Stimulated activated memory B cell treated with anti-CD40 and anti-IgM and Interleukin-4, amounts not matched to agents 10 μg/mL and 1 μg/mL and 100 μg/mL, for 72 hours (primary cell): Measurements from ENCODE around the gene TPP2.

Experiments
- ATAC-seq: fragments of 150-1000 bp; cut with Tn5 transposase; 2 replicates; pipeline ENCODE4 v1.10.0; 2021
- H3K27ac Mint-ChIP-seq: one replicate; pipeline ENCODE4 v1.8.0; 2022; ENCODE audit warnings: mild to moderate bottlenecking, mixed read lengths
- H3K27me3 Mint-ChIP-seq: one replicate; pipeline ENCODE4 v1.8.0; 2022; ENCODE audit warnings: mixed read lengths
- H3K36me3 Mint-ChIP-seq: one replicate; pipeline ENCODE4 v1.8.0; 2022; ENCODE audit warnings: mixed read lengths
- H3K4me1 Mint-ChIP-seq: one replicate; pipeline ENCODE4 v1.8.0; 2022; ENCODE audit warnings: mixed read lengths
- H3K4me3 Mint-ChIP-seq: one replicate; pipeline ENCODE4 v1.8.0; 2022; ENCODE audit warnings: mild to moderate bottlenecking, moderate library complexity, mixed read lengths
- H3K9me3 Mint-ChIP-seq: one replicate; pipeline ENCODE4 v1.8.0; 2022; ENCODE audit warnings: mixed read lengths

The TPP2 gene

GRCh38 chr13:102582256-102582655 lies 14.5 kb upstream of the TPP2 start:
- no peaks in the 10 kb centered on the region for H3K36me3 Mint-ChIP-seq
- no peak overlapping the region for H3K4me3 Mint-ChIP-seq
- no peak overlapping the region for H3K27ac Mint-ChIP-seq
- peaks cover 8% of the 10 kb centered on the region for H3K27me3 Mint-ChIP-seq
- peaks cover 11% of the 10 kb centered on the region for H3K4me1 Mint-ChIP-seq
- ATAC-seq = no peak
- H3K9me3 Mint-ChIP-seq = no peaks in the 10 kb centered on the region

GRCh38 chr13:102584434-102584833 lies 12.4 kb upstream of the TPP2 start:
- H3K4me3 Mint-ChIP-seq = no peak overlapping the region
- H3K27ac Mint-ChIP-seq = peak overlapping the region; percentile 47
- H3K27me3 Mint-ChIP-seq = peaks cover 8% of the 10 kb centered on the region
- H3K4me1 Mint-ChIP-seq = peaks cover 11% of the 10 kb centered on the region
- H3K9me3 Mint-ChIP-seq = no peaks in the 10 kb centered on the region
- peak; percentile 91 for ATAC-seq
- no peaks in the 10 kb centered on the region for H3K36me3 Mint-ChIP-seq

- H3K36me3 Mint-ChIP-seq = no peaks in the 10 kb centered on the region
- H3K9me3 Mint-ChIP-seq = no peaks in the 10 kb centered on the region
- no peak overlapping the region for H3K4me3 Mint-ChIP-seq
- H3K27ac Mint-ChIP-seq = no peak overlapping the region
- no peak for ATAC-seq
- H3K27me3 Mint-ChIP-seq = no peaks in the 10 kb centered on the region
- peaks cover 12% of the 10 kb centered on the region for H3K4me1 Mint-ChIP-seq
Observed at GRCh38 chr13:102586615-102587014, 10.2 kb upstream of the TPP2 start.

GRCh38 chr13:102587916-102588315 lies 8.9 kb upstream of the TPP2 start:
- Mint-ChIP-seq H3K9me3 (no peaks in the 10 kb centered on the region), H3K27me3 (no peaks in the 10 kb centered on the region), H3K27ac (no peak overlapping the region), H3K36me3 (no peaks in the 10 kb centered on the region), H3K4me1 (peaks cover 19% of the 10 kb centered on the region), H3K4me3 (no peak overlapping the region)
- ATAC-seq = no peak

- no peak overlapping the region for H3K27ac Mint-ChIP-seq
- peaks cover 13% of the 10 kb centered on the region for H3K4me1 Mint-ChIP-seq
- H3K27me3 Mint-ChIP-seq = no peaks in the 10 kb centered on the region
- H3K4me3 Mint-ChIP-seq = no peak overlapping the region
- ATAC-seq = no peak
- H3K36me3 Mint-ChIP-seq = no peaks in the 10 kb centered on the region
- no peaks in the 10 kb centered on the region for H3K9me3 Mint-ChIP-seq
Observed at GRCh38 chr13:102589301-102589822, 7.4 kb upstream of the TPP2 start.

GRCh38 chr13:102591988-102592781 lies 4.6 kb upstream of the TPP2 start:
- Mint-ChIP-seq H3K36me3 (no peaks in the 10 kb centered on the region), H3K4me3 (peak overlapping the region; percentile 90), H3K27me3 (no peaks in the 10 kb centered on the region), H3K4me1 (peaks cover 24% of the 10 kb centered on the region), H3K9me3 (no peaks in the 10 kb centered on the region), H3K27ac (peak overlapping the region; percentile 80)
- ATAC-seq = peak; percentile 28

GRCh38 chr13:102593466-102593865 lies 3.3 kb upstream of the TPP2 start:
- H3K27ac Mint-ChIP-seq = no peak overlapping the region
- peaks cover 35% of the 10 kb centered on the region for H3K4me1 Mint-ChIP-seq
- ATAC-seq = no peak
- H3K36me3 Mint-ChIP-seq = no peaks in the 10 kb centered on the region
- H3K4me3 Mint-ChIP-seq = no peak overlapping the region
- no peaks in the 10 kb centered on the region for H3K27me3 Mint-ChIP-seq
- H3K9me3 Mint-ChIP-seq = no peaks in the 10 kb centered on the region

- peak; percentile 32 for ATAC-seq
- Mint-ChIP-seq H3K27ac (peak overlapping the region; percentile 99), H3K4me1 (peaks cover 62% of the 10 kb centered on the region), H3K27me3 (no peaks in the 10 kb centered on the region), H3K36me3 (peaks cover 7% of the 10 kb centered on the region), H3K9me3 (no peaks in the 10 kb centered on the region), H3K4me3 (peak overlapping the region; percentile 86)
Observed at GRCh38 chr13:102597029-102597961, 509 bp downstream of the TPP2 start.

- Mint-ChIP-seq H3K27me3 (no peaks in the 10 kb centered on the region), H3K27ac (peak overlapping the region; percentile 99), H3K4me1 (peaks cover 69% of the 10 kb centered on the region), H3K36me3 (peaks cover 8% of the 10 kb centered on the region), H3K4me3 (peak overlapping the region; percentile 86), H3K9me3 (no peaks in the 10 kb centered on the region)
- no peak for ATAC-seq
Observed at GRCh38 chr13:102598061-102598460, 1.3 kb downstream of the TPP2 start.

- no peak for ATAC-seq
- no peak overlapping the region for H3K27ac Mint-ChIP-seq
- H3K9me3 Mint-ChIP-seq = no peaks in the 10 kb centered on the region
- H3K36me3 Mint-ChIP-seq = peaks cover 17% of the 10 kb centered on the region
- H3K4me3 Mint-ChIP-seq = no peak overlapping the region
- no peaks in the 10 kb centered on the region for H3K27me3 Mint-ChIP-seq
- peaks cover 83% of the 10 kb centered on the region for H3K4me1 Mint-ChIP-seq
Observed at GRCh38 chr13:102599426-102600012, 2.7 kb downstream of the TPP2 start.

- H3K27ac Mint-ChIP-seq = no peak overlapping the region
- H3K9me3 Mint-ChIP-seq = no peaks in the 10 kb centered on the region
- ATAC-seq = no peak
- peaks cover 60% of the 10 kb centered on the region for H3K36me3 Mint-ChIP-seq
- H3K4me1 Mint-ChIP-seq = peaks cover 49% of the 10 kb centered on the region
- H3K27me3 Mint-ChIP-seq = no peaks in the 10 kb centered on the region
- no peak overlapping the region for H3K4me3 Mint-ChIP-seq
Observed at GRCh38 chr13:102606537-102607309, 9.9 kb downstream of the TPP2 start.

- Mint-ChIP-seq H3K4me1 (peaks cover 37% of the 10 kb centered on the region), H3K27me3 (no peaks in the 10 kb centered on the region), H3K9me3 (no peaks in the 10 kb centered on the region), H3K36me3 (peaks cover 49% of the 10 kb centered on the region), H3K27ac (peak overlapping the region; percentile 6), H3K4me3 (no peak overlapping the region)
- no peak for ATAC-seq
Observed at GRCh38 chr13:102608974-102609373, 12.2 kb downstream of the TPP2 start.

- ATAC-seq = no peak
- Mint-ChIP-seq H3K36me3 (peaks cover 54% of the 10 kb centered on the region), H3K4me1 (peaks cover 32% of the 10 kb centered on the region), H3K27me3 (no peaks in the 10 kb centered on the region), H3K27ac (peak overlapping the region; percentile 6), H3K9me3 (no peaks in the 10 kb centered on the region), H3K4me3 (no peak overlapping the region)
Observed at GRCh38 chr13:102609696-102610095, 12.9 kb downstream of the TPP2 start.

GRCh38 chr13:102610296-102610895 lies 13.6 kb downstream of the TPP2 start:
- ATAC-seq = no peak
- Mint-ChIP-seq H3K27ac (peak overlapping the region; percentile 6), H3K36me3 (peaks cover 47% of the 10 kb centered on the region), H3K27me3 (no peaks in the 10 kb centered on the region), H3K4me1 (peaks cover 32% of the 10 kb centered on the region), H3K4me3 (no peak overlapping the region), H3K9me3 (no peaks in the 10 kb centered on the region)
